GM10847 (cell line): ENCODE data around the gene BLID.

ENCODE experiments used
- POLR2A ChIP-seq: IDR thresholded peaks from 2 replicates; pipeline ENCODE4 v1.6.1; 2011; ENCODE audit not compliant: insufficient read length; ENCODE audit errors: extremely low read depth

Gene BLID

GRCh38 chr11:122089111-122089510, 26.9 kb downstream of the BLID start:
- no peak for TF ChIP-seq POLR2A

DNA sequence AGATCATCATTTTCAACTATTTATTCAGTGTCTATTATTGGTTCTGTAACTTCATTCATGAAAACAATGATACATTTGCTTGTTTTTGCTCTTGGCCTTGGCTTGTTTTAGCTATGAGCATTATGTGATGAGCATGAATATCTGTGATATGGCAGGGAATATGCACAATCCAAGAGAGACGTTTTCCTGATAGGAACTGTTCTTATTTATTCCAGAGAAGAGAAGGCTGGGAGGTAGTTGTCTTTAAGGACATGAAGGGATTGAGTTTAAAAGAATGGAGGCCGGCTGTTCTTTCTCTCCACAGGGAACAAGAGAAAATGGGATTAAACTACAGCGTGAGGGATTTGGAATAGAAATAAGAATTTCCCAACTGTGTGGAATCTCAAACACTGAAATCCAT, 30.3 kb downstream of the BLID start:
- TF ChIP-seq POLR2A = no peak

- TF ChIP-seq POLR2A = no peak
Observed at GRCh38 chr11:122085264-122085663, 30.8 kb downstream of the BLID start.

DNA sequence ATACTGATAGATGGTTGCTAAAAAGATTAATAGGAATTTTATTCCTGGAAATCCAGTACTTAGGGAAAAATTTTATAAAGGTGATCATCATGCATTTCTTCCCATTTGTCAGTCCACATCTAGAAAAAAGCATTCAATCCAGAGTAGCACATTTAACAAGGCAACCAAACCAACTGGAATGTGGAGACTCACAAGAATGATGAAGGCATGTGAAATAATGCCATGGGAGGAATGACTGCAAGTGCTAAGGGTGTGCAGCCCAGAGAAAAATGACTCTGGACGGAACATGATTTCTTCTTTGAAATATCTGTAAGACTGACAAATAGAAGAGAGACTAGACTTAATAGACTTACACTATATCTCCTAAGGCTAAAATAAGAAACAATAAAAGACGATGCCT, 33.8 kb downstream of the BLID start:
- no peak for TF ChIP-seq POLR2A

DNA sequence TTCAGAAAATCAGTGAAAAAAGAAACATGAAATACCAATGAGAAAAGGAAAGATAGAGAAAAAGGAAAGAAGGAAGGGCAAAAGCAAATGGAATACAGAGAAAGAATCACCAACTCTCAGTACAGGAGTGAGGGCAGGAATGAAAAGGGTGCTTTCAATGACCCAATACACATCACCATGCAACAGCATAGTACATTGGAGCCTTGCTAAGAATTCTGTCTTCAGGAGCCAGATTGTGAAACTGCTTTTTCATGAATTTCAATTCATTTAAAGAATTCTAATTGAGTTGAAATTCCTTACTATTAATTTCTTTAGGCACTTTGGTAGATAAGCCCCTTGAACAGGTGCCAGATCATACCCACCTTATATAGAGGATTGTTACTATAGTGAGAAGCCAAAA, 34.9 kb downstream of the BLID start:
- TF ChIP-seq POLR2A = no peak

DNA sequence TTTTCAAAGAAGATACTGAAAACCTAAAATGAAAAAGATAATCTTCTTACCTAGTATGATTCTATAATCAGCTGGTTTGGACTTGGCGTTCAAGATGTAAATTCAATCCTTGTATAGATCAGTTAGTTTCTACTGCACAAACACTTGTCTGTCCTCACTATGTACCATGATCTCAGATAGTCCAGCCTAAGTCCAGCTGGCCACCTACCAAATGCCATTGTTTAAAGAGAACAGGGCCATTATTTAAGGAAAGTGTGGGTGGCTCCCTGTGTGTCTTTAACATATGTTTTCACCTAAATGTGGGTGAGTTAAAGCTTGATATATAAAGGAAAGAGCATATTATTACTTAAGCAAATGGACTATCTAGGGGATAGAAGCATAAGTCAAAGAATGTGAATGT, 38.6 kb downstream of the BLID start:
- TF ChIP-seq POLR2A = no peak

DNA sequence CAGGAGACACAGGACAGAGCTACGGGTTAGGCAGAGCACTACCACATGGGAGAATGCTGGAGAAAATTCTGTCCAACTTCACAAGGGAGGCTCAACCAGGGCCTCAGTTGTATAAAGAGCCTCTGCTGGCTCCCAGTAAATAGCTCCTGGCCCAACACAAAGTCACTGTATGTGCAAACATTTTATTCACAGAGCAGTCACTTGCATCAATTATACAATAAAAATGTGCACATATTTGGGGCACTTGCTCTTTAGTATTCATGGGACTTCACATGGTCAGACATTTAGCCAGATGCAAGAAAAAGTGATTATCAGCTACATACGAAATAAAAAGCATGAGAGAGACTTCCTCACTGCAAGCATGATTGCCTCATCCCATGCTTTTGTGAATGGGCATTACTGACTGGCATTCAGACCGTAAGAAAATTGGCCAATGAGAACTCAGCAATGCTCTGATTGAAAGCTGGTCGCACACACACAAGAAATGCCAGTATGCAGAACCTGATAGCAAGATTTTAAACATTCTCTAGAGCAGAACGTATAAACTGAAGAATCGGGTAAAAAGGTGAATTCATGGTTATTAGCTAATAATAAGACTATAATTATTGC, 39.4 kb downstream of the BLID start:
- no peak for TF ChIP-seq POLR2A

- no peak for TF ChIP-seq POLR2A
Observed at GRCh38 chr11:122075016-122075415, 41.0 kb downstream of the BLID start.

DNA sequence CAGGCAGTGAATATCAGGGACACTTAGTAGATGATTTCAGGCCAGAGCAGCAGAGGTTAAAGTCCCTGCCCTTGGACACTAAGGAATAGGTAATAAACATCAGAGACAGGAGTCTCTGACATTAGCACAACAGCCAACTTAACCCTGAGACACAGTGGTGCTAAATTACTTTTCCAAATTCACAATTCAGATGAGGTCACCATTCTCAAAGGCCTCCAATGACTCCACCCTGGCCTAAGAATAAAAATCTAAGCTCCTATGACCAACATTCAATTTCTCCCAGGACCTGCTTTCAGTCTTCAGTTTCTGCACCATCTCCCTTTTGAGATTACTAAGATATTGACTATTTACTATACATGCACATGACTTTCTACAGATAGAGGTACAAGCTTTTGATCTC, 42.0 kb downstream of the BLID start:
- TF ChIP-seq POLR2A = no peak

GRCh38 chr11:122071709-122072202, 44.3 kb downstream of the BLID start:
- no peak for TF ChIP-seq POLR2A

DNA sequence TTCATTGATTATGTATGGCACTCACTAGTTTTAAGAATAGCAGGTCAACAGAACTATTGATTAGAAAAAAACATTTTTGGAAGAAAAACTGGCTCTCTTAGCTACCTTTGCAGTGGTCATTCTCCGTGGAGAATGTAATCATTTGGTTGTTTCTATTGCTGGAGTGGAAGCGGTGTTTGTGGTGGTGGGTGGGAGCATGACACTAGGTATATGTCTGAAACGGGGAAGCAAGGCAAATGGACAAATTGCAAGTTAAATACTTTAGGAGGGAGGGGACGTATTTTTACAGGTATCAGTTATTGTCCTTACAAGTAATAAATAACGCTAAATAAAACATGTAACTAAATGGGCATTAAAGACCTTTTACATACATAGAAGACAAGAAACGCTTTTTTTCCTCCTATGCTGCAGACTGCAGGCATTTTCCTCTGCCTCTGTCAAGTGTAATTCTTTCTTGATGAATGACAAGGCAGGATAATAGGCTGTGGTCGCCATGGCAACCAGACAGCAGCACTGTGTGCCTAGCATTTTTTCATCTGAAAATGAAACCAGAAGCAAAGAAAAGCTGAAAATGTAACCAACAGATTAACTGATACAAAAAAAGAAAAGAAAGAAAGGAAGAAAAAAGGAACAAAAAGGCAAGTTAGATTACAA, 46.2 kb downstream of the BLID start:
- TF ChIP-seq POLR2A = no peak

DNA sequence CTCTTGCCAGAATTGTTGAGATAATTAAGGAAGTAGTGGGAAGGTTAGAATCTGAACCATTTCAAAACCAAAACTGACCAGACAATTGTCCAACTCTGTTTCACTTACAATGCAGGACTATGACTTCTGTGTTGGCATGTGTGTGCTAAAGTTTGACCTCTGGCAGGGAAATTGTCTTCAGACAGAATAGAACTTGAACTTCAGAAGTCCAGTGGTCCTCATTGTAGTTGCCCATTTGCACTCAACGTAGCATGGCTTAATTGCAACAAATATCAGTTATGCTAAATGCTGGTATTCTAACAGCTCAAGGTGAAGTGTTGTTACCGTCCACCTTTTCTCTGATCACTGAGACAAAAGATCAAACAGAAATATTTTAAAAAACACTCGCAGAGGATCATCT, 47.2 kb downstream of the BLID start:
- no peak for TF ChIP-seq POLR2A

DNA sequence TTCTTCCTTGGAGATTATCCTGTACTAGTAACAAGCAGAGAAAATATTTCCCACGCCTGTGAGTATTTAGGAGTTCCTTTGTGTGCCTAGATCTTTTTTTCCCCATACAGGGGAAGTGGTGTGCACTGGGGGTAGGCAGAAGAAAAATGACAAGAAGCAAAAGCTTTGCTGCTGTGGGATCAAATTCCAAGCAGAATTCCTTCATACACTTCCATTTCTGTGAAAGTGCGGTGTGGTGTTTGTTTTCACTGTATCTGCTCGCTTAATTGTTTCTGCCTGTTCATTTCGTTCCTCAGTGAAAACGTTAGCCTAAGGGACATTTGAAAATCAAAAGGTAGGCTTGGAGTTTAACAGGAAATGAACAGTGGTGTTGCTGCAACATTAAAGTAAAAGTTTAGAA, 47.9 kb downstream of the BLID start:
- TF ChIP-seq POLR2A = no peak
